GM20000 (cell line): ENCODE results near the gene HIPK2.
"Not testable (repeated sequence)": the region's sequence is repeated elsewhere in the genome, so short reads cannot be mapped to it uniquely, and the experiment has no call there.

Experiments
- DNase-seq: peaks from one replicate; pipeline ENCODE4 v3.0.0; 2012; ENCODE audit warnings: low spot score
- TF ChIP-seq, protein P1 (sequence below): IDR thresholded peaks from 2 replicates; pipeline ENCODE4 v1.5.1; 2012; ENCODE audit warnings: mild to moderate bottlenecking, control low read depth; ENCODE audit errors: extremely low read depth, missing control alignments

The HIPK2 gene

DNA sequence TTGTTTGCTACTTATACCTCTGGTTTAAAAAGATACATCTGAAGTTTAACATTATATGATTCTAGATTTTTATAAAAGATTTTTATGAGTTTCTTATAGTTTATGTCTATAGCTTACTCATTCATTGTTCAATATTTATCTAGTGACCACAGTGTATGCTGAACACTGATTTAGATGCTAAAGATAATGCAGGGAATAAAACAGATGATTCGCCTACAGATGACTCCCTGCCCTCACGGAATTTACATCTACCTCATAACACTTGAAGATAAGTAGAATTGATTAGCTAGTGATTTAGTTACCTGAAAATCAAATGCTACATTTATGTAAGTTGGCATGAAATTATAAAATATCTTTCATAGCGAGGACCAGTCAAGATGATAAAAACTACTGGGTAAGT lies 105.8 kb downstream of the HIPK2 start:
- DNase-seq: no peak
- TF ChIP-seq, protein P1, sequence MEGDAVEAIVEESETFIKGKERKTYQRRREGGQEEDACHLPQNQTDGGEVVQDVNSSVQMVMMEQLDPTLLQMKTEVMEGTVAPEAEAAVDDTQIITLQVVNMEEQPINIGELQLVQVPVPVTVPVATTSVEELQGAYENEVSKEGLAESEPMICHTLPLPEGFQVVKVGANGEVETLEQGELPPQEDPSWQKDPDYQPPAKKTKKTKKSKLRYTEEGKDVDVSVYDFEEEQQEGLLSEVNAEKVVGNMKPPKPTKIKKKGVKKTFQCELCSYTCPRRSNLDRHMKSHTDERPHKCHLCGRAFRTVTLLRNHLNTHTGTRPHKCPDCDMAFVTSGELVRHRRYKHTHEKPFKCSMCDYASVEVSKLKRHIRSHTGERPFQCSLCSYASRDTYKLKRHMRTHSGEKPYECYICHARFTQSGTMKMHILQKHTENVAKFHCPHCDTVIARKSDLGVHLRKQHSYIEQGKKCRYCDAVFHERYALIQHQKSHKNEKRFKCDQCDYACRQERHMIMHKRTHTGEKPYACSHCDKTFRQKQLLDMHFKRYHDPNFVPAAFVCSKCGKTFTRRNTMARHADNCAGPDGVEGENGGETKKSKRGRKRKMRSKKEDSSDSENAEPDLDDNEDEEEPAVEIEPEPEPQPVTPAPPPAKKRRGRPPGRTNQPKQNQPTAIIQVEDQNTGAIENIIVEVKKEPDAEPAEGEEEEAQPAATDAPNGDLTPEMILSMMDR: no peak

- DNase-seq: not testable (repeated sequence)
These were observed 107.1 kb downstream of the HIPK2 start for GRCh38 chr7:139670662-139671061.

DNA sequence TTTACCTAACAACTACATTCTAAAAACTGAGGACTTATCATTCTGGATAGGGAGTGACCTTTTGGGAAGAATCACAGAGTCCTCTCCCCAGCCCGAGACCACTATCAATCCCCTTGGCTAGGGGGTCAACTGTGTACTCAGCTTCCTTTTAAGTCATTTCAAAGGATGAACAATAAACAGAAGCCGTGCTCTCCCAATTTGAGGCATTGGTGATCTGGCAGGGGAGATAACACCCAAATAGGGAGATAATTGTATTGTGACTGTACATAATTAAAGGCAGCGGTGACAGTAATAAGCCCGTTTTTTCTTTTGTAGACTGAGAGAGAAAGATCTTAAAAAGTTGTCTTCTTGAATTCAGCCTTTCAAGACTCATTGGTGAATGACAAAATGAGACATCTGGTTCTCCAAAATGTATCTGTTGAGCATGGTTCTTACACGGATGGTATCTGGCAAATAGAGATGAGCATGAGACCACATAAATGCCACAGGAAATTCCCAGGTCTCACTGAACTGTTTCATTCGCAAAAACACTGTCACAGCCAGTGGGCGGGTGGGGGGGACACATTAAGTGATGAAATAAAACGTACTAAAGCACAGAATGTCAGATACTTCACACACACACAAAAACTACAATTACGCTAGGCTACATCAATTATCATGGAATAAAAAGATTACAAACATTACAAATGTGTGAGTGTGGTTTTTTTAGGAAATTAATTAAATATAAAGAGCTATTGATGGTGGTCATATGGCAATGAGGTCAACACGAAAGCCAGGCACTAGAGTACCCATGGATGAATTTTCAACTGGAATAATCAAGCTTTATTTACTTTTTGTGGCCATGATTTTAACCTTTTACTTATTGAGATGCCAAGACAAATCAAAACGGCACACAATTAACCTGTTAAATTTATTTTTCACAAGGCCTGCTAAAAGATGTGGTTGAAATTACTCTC lies 108.4 kb downstream of the HIPK2 start:
- DNase-seq: no peak
- TF ChIP-seq, protein P1: no peak

- DNase-seq: no peak
- TF ChIP-seq, protein P1: no peak
These were observed 110.4 kb downstream of the HIPK2 start for GRCh38 chr7:139667377-139667776.

DNA sequence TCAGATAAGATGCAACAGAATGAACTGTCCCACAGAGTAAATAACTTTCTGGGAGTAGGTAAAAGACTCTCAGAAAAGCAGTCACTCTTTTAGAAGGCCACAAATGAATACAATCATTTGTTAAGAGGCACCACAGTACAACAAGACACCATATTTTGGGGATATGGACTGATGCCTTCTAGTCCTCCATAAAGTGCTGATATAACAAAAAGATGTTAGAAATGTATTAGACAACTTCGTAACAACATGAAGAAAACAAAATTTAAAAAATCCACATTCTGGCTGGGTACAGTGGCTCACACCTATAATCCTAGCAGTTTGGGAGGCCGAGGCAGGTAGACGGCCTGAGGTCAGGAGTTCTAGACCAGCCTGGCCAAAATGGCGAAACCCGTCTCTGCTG lies 111.3 kb downstream of the HIPK2 start:
- TF ChIP-seq, protein P1: no peak
- no peak for DNase-seq

GRCh38 chr7:139664434-139664833 lies 113.4 kb downstream of the HIPK2 start:
- TF ChIP-seq, protein P1: no peak
- DNase-seq: no peak

DNA sequence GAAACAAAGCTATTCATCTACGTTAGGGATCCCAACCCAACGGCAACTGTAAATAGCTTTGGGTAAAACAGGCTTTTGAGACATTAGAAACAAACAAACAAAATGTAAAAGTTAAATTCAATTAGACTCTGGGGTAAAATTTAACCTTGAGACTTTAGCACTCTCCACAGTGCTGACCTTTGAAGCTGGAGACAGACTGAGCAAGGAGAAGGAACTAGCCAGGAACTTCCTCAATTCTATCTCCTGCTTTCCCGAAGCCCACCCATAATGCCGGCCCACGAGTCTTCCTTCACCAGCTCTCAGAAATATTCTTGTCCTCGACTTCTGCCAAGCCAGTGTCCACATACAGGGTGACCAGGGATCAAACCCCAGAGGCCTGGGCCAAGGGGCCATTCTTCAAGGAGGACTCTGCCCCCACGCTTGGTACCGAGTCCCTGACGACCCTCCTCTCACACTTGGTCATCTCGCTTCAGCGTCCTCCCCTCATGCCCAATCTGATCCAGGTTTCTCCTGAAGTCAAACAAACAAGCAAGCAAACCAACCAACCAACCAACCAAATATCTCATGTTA lies 114.1 kb downstream of the HIPK2 start:
- TF ChIP-seq, protein P1: no peak
- DNase-seq: no peak
